HEK293 (cell line): ENCODE results near the gene FBLN2.

ENCODE experiments used
- EGR2 ChIP-seq: fragments of 450-650 bp; formaldehyde crosslinking; IDR thresholded peaks from 2 replicates; pipeline ENCODE4 v1.5.1; 2016; ENCODE audit warnings: low read depth, missing biosample characterization, missing genetic modification characterization
- HOXD13 ChIP-seq: sonication (generic); formaldehyde crosslinking; IDR thresholded peaks from 2 replicates; pipeline ENCODE4 v1.8.0; 2022; ENCODE audit warnings: missing genetic modification reagents, borderline replicate concordance
- KLF17 ChIP-seq: fragments of 450-650 bp; formaldehyde crosslinking; IDR thresholded peaks from 2 replicates; pipeline ENCODE4 v1.5.1; 2016; ENCODE audit warnings: missing biosample characterization, missing genetic modification characterization
- KLF9 ChIP-seq: fragments of 450-650 bp; formaldehyde crosslinking; IDR thresholded peaks from 2 replicates; pipeline ENCODE4 v1.5.1; 2016; ENCODE audit warnings: missing biosample characterization, missing genetic modification characterization, low read depth
- PRDM4 ChIP-seq: fragments of 450-650 bp; formaldehyde crosslinking; IDR thresholded peaks from 2 replicates; pipeline ENCODE4 v1.5.1; 2017; ENCODE audit warnings: missing biosample characterization, missing genetic modification characterization
- TRIM28 ChIP-seq: IDR thresholded peaks from 2 replicates; pipeline ENCODE4 v1.6.1; 2011; ENCODE audit warnings: low read length, control low read depth, borderline replicate concordance
- ZBTB17 ChIP-seq: fragments of 450-650 bp; formaldehyde crosslinking; IDR thresholded peaks from 2 replicates; pipeline ENCODE4 v1.5.1; 2016; ENCODE audit warnings: missing biosample characterization, missing genetic modification characterization
- ZBTB26 ChIP-seq: fragments of 450-650 bp; formaldehyde crosslinking; optimal IDR thresholded peaks from 2 replicates; pipeline ENCODE3; 2016; ENCODE audit warnings: missing biosample characterization, mild to moderate bottlenecking, missing genetic modification characterization
- ZBTB48 ChIP-seq: fragments of 450-650 bp; formaldehyde crosslinking; IDR thresholded peaks from 2 replicates; pipeline ENCODE4 v1.5.1; 2016; ENCODE audit warnings: missing biosample characterization, missing genetic modification characterization
- ZFP37 ChIP-seq: fragments of 450-650 bp; formaldehyde crosslinking; IDR thresholded peaks from 2 replicates; pipeline ENCODE4 v1.5.1; 2016; ENCODE audit warnings: missing biosample characterization, missing genetic modification characterization
- ZNF132 ChIP-seq: fragments of 450-650 bp; formaldehyde crosslinking; IDR thresholded peaks from 2 replicates; pipeline ENCODE4 v1.5.1; 2017; ENCODE audit warnings: missing biosample characterization, missing genetic modification characterization, borderline replicate concordance
- ZNF169 ChIP-seq: fragments of 450-650 bp; formaldehyde crosslinking; IDR thresholded peaks from 2 replicates; pipeline ENCODE4 v1.5.1; 2016; ENCODE audit warnings: missing biosample characterization, missing genetic modification characterization
- ZNF174 ChIP-seq: fragments of 450-650 bp; formaldehyde crosslinking; IDR thresholded peaks from 2 replicates; pipeline ENCODE4 v1.5.0; 2017; ENCODE audit warnings: missing biosample characterization, mild to moderate bottlenecking, missing genetic modification characterization
- ZNF184 ChIP-seq: fragments of 450-650 bp; IDR thresholded peaks from 2 replicates; pipeline ENCODE4 v1.5.1; 2018; ENCODE audit warnings: missing biosample characterization, mild to moderate bottlenecking, missing genetic modification characterization
- ZNF211 ChIP-seq: fragments of 450-650 bp; formaldehyde crosslinking; IDR thresholded peaks from 2 replicates; pipeline ENCODE4 v1.5.1; 2016; ENCODE audit warnings: low read depth, missing biosample characterization, missing genetic modification characterization
- ZNF24 ChIP-seq: fragments of 450-650 bp; formaldehyde crosslinking; IDR thresholded peaks from 2 replicates; pipeline ENCODE4 v1.5.1; 2016; ENCODE audit warnings: missing biosample characterization, missing genetic modification characterization
- ZNF248 ChIP-seq: fragments of 450-650 bp; formaldehyde crosslinking; IDR thresholded peaks from 2 replicates; pipeline ENCODE4 v1.5.1; 2017; ENCODE audit warnings: missing biosample characterization, missing genetic modification characterization
- ZNF311 ChIP-seq: fragments of 450-650 bp; formaldehyde crosslinking; IDR thresholded peaks from 2 replicates; pipeline ENCODE4 v1.5.1; 2017; ENCODE audit warnings: missing biosample characterization, missing genetic modification characterization, borderline replicate concordance
- ZNF37A ChIP-seq: fragments of 450-650 bp; IDR thresholded peaks from 2 replicates; pipeline ENCODE4 v1.5.1; 2018; ENCODE audit warnings: missing biosample characterization, missing genetic modification characterization
- ZNF449 ChIP-seq: fragments of 450-650 bp; formaldehyde crosslinking; IDR thresholded peaks from 2 replicates; pipeline ENCODE4 v1.5.1; 2017; ENCODE audit warnings: missing biosample characterization, mild to moderate bottlenecking, missing genetic modification characterization, moderate library complexity
- ZNF48 ChIP-seq: fragments of 450-650 bp; formaldehyde crosslinking; IDR thresholded peaks from 2 replicates; pipeline ENCODE4 v1.5.1; 2016; ENCODE audit warnings: missing biosample characterization, missing genetic modification characterization
- ZNF555 ChIP-seq: fragments of 450-650 bp; formaldehyde crosslinking; conservative IDR thresholded peaks from 2 replicates; pipeline ENCODE4 v1.5.1; 2017; ENCODE audit warnings: missing biosample characterization, mild to moderate bottlenecking, missing genetic modification characterization, inconsistent platforms
- ZNF561 ChIP-seq: fragments of 450-650 bp; IDR thresholded peaks from 2 replicates; pipeline ENCODE4 v1.5.1; 2018; ENCODE audit warnings: missing biosample characterization, missing genetic modification characterization, borderline replicate concordance
- ZNF596 ChIP-seq: fragments of 450-650 bp; IDR thresholded peaks from 2 replicates; pipeline ENCODE4 v1.5.0; 2018; ENCODE audit warnings: missing biosample characterization, mild to moderate bottlenecking, missing genetic modification characterization, moderate library complexity
- ZNF629 ChIP-seq: fragments of 450-650 bp; formaldehyde crosslinking; IDR thresholded peaks from 2 replicates; pipeline ENCODE4 v1.5.1; 2017; ENCODE audit warnings: missing biosample characterization, missing genetic modification characterization
- ZNF654 ChIP-seq: fragments of 450-650 bp; formaldehyde crosslinking; IDR thresholded peaks from 2 replicates; pipeline ENCODE4 v1.5.1; 2016; ENCODE audit warnings: low read depth, missing biosample characterization, missing genetic modification characterization
- ZNF670 ChIP-seq: fragments of 450-650 bp; formaldehyde crosslinking; IDR thresholded peaks from 2 replicates; pipeline ENCODE4 v1.5.1; 2016; ENCODE audit warnings: missing biosample characterization, missing genetic modification characterization, low read depth
- ZNF704 ChIP-seq: fragments of 450-650 bp; formaldehyde crosslinking; IDR thresholded peaks from 2 replicates; pipeline ENCODE4 v1.5.1; 2016; ENCODE audit warnings: missing biosample characterization, missing genetic modification characterization
- ZNF792 ChIP-seq: fragments of 450-650 bp; formaldehyde crosslinking; IDR thresholded peaks from 2 replicates; pipeline ENCODE4 v1.5.1; 2016; ENCODE audit warnings: missing biosample characterization, missing genetic modification characterization
- ZNF837 ChIP-seq: fragments of 450-650 bp; formaldehyde crosslinking; IDR thresholded peaks from 2 replicates; pipeline ENCODE4 v1.5.1; 2016; ENCODE audit warnings: missing biosample characterization, missing genetic modification characterization
- ZSCAN16 ChIP-seq: fragments of 450-650 bp; formaldehyde crosslinking; IDR thresholded peaks from 2 replicates; pipeline ENCODE4 v1.5.1; 2016; ENCODE audit warnings: missing biosample characterization, missing genetic modification characterization
- ZSCAN30 ChIP-seq: fragments of 450-650 bp; IDR thresholded peaks from 2 replicates; pipeline ENCODE4 v1.5.1; 2018; ENCODE audit warnings: missing biosample characterization, mild to moderate bottlenecking, missing genetic modification characterization, moderate library complexity

Gene FBLN2

GRCh38 chr3:13665582-13666226 is 116.8 kb downstream of the FBLN2 start (continued):
- TF ChIP-seq ZNF654 (tag by site-specific recombination) (no peak), ZBTB17 (tag by site-specific recombination) (no peak), ZNF596 (no peak), ZBTB48 (tag by site-specific recombination) (peak; percentile 76; the same call in 1 of the 2 replicates), ZNF629 (tag by site-specific recombination) (peak; percentile 86), PRDM4 (tag by site-specific recombination) (no peak), KLF9 (tag by site-specific recombination) (no peak), ZNF37A (tag by site-specific recombination) (no peak), ZNF561 (tag by site-specific recombination) (no peak), HOXD13 (no peak), ZNF48 (tag by site-specific recombination) (no peak), ZNF555 (tag by site-specific recombination) (no peak), ZNF132 (tag by site-specific recombination) (no peak), ZNF169 (no peak), ZNF837 (tag by site-specific recombination) (no peak), KLF17 (peak; percentile 84), ZNF248 (tag by site-specific recombination) (no peak), ZNF311 (tag by site-specific recombination) (no peak), ZSCAN30 (tag by site-specific recombination) (no peak), ZNF792 (tag by site-specific recombination) (no peak), ZNF184 (tag by site-specific recombination) (no peak), ZSCAN16 (no peak), ZNF24 (tag by site-specific recombination) (0 out of 2 replicates have a peak, but pooled peaks have one; percentile 45), TRIM28 (no peak), ZNF174 (tag by site-specific recombination) (no peak), ZFP37 (tag by site-specific recombination) (no peak), ZBTB26 (peak; percentile 48), ZNF211 (tag by site-specific recombination) (no peak), ZNF449 (tag by site-specific recombination) (no peak), ZNF704 (tag by site-specific recombination) (no peak), ZNF670 (tag by site-specific recombination) (no peak), EGR2 (tag by site-specific recombination) (peak; percentile 94)
- TF ChIP-seq, all 188 proteins: peak for 27
